GM19240 (cell line): Measurements from ENCODE around the gene VPS41.

ENCODE experiments used
- DNase-seq: peaks from one replicate; pipeline ENCODE4 v3.0.0; 2011; ENCODE audit warnings: low spot score; ENCODE audit not compliant: insufficient read length

The VPS41 gene

GRCh38 chr7:38736138-38736537, 172.9 kb downstream of the VPS41 start:
- DNase-seq = no peak

GRCh38 chr7:38731215-38731614, 177.8 kb downstream of the VPS41 start:
- no peak for DNase-seq

GRCh38 chr7:38728145-38728544, 180.8 kb downstream of the VPS41 start:
- DNase-seq = no peak

GRCh38 chr7:38727184-38727940, 181.6 kb downstream of the VPS41 start:
- DNase-seq = no peak

GRCh38 chr7:38723327-38723726, 185.7 kb downstream of the VPS41 start:
- no peak for DNase-seq

GRCh38 chr7:38716397-38716796, 192.6 kb downstream of the VPS41 start:
- no peak for DNase-seq

- DNase-seq = no peak
Measured at GRCh38 chr7:38709123-38709522, 199.9 kb downstream of the VPS41 start.

GRCh38 chr7:38704751-38705150, 204.2 kb downstream of the VPS41 start:
- DNase-seq = no peak

- DNase-seq = no peak
Measured at GRCh38 chr7:38704041-38704547, 204.9 kb downstream of the VPS41 start.

- no peak for DNase-seq
Measured at GRCh38 chr7:38703093-38703492, 205.9 kb downstream of the VPS41 start.

GRCh38 chr7:38702002-38702535, 206.9 kb downstream of the VPS41 start:
- DNase-seq = no peak

- DNase-seq = no peak
Measured at GRCh38 chr7:38700116-38700515, 208.9 kb downstream of the VPS41 start.

GRCh38 chr7:38699471-38699870, 209.5 kb downstream of the VPS41 start:
- DNase-seq = no peak

GRCh38 chr7:38694326-38694725, 214.7 kb downstream of the VPS41 start:
- no peak for DNase-seq

GRCh38 chr7:38686888-38687287, 222.1 kb downstream of the VPS41 start:
- DNase-seq = no peak

GRCh38 chr7:38685851-38686250, 223.1 kb downstream of the VPS41 start:
- DNase-seq = no peak

GRCh38 chr7:38682606-38683005, 226.4 kb downstream of the VPS41 start:
- no peak for DNase-seq

GRCh38 chr7:38681882-38682281, 227.1 kb downstream of the VPS41 start:
- DNase-seq = no peak

GRCh38 chr7:38679419-38679818, 229.6 kb downstream of the VPS41 start:
- DNase-seq = no peak

- DNase-seq = no peak
Measured at GRCh38 chr7:38678698-38679054, 230.3 kb downstream of the VPS41 start.

- DNase-seq = no peak
Measured at GRCh38 chr7:38677981-38678697, 230.9 kb downstream of the VPS41 start.

- no peak for DNase-seq
Measured at GRCh38 chr7:38675494-38676106, 233.4 kb downstream of the VPS41 start.
